Measurements from ENCODE around the gene ACTA2.

The ACTA2 gene

GRCh38 chr10:88971221-88972061 is 18.9 kb upstream of the ACTA2 start:
- DNase-seq (ENCODE audit: extremely low spot score), result no peak
- CTCF ChIA-PET, result interaction anchor here (1.0 to 6.4 kb wide), 4 partner anchors 11 to 246 kb away, joined by 3 to 50 read pairs (median 4); partner anchors contain the start of gene FAS
- TF ChIP-seq, protein P1, sequence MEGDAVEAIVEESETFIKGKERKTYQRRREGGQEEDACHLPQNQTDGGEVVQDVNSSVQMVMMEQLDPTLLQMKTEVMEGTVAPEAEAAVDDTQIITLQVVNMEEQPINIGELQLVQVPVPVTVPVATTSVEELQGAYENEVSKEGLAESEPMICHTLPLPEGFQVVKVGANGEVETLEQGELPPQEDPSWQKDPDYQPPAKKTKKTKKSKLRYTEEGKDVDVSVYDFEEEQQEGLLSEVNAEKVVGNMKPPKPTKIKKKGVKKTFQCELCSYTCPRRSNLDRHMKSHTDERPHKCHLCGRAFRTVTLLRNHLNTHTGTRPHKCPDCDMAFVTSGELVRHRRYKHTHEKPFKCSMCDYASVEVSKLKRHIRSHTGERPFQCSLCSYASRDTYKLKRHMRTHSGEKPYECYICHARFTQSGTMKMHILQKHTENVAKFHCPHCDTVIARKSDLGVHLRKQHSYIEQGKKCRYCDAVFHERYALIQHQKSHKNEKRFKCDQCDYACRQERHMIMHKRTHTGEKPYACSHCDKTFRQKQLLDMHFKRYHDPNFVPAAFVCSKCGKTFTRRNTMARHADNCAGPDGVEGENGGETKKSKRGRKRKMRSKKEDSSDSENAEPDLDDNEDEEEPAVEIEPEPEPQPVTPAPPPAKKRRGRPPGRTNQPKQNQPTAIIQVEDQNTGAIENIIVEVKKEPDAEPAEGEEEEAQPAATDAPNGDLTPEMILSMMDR (IDR thresholded peaks at IDR 0.05; ENCODE audit: control extremely low read depth, extremely low read depth, low read depth, missing control alignments), result no peak
- POLR2A ChIA-PET, result no interaction called here

DNA sequence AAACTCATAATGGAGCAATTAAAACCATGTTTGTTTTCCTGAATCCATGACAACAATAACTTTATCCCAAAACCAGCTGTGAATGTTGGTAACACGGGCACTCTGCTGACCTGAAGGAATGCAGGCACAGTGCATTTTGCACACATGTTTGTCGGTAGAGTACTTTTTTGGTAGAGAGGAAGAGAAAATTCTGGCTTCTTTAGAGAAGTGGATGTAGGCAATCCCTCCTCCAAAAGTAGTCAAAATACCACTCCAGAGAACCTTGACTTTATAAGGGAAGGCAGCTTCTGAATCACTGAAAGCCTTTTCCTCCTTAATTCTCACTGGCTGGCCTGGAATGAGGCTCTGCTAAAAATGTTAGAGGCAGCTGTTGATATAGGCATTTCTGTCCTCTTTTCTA is 15.8 kb upstream of the ACTA2 start:
- TF ChIP-seq, protein P1 (IDR thresholded peaks at IDR 0.05; ENCODE audit: control extremely low read depth, extremely low read depth, low read depth, missing control alignments), result no peak
- ChIA-PET CTCF (interaction anchor here (1.4 to 1.6 kb wide), 2 partner anchors 19 to 35 kb away, joined by 4 to 5 read pairs; no protein-coding TSS in a partner anchor), POLR2A (no interaction called here)
- DNase-seq (ENCODE audit: extremely low spot score), result no peak

GRCh38 chr10:88966797-88967196 is 14.2 kb upstream of the ACTA2 start:
- DNase-seq (ENCODE audit: extremely low spot score), result no peak
- CTCF ChIA-PET, result interaction anchor here (0.8 to 1.0 kb wide), 4 partner anchors 20 to 252 kb away, joined by 3 read pairs; no protein-coding TSS in a partner anchor
- TF ChIP-seq, protein P1 (IDR thresholded peaks at IDR 0.05; ENCODE audit: control extremely low read depth, extremely low read depth, low read depth, missing control alignments), result no peak
- POLR2A ChIA-PET, result no interaction called here

- TF ChIP-seq, protein P1 (IDR thresholded peaks at IDR 0.05; ENCODE audit: control extremely low read depth, extremely low read depth, low read depth, missing control alignments), result no peak
- ChIA-PET POLR2A (no interaction called here), CTCF (interaction anchor here (0.8 to 1.6 kb wide), 5 partner anchors 9 to 30 kb away, joined by 3 to 6 read pairs (median 4); no protein-coding TSS in a partner anchor)
- no peak for DNase-seq (ENCODE audit: extremely low spot score)
These were observed 12.4 kb upstream of the ACTA2 start for GRCh38 chr10:88964869-88965415.

DNA sequence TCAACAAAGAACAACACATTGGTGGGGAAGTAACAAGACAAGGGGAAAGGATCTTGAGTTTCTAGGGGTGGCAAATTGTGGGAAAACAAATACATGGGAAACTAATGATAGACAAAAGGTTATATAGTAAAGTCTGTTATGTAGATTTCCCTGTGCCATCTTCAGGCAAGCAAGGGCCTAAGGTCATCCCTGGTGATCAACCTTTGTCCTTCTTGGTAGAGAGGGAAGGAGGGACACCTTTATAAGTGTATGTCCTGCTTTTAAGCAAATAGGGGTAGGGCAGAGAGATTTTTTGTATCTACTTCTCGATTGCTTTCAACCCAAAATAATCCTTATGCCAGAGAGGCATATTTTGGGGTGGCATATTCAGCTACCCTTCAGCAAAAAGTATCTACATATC is 11.8 kb upstream of the ACTA2 start:
- DNase-seq (ENCODE audit: extremely low spot score), result no peak
- TF ChIP-seq, protein P1 (IDR thresholded peaks at IDR 0.05; ENCODE audit: control extremely low read depth, extremely low read depth, low read depth, missing control alignments), result no peak
- CTCF ChIA-PET, result interaction anchor here (0.8 to 1.6 kb wide), 6 partner anchors 10 to 31 kb away, joined by 3 to 6 read pairs (median 4); no protein-coding TSS in a partner anchor
- POLR2A ChIA-PET, result no interaction called here

- TF ChIP-seq, protein P1 (IDR thresholded peaks at IDR 0.05; ENCODE audit: control extremely low read depth, extremely low read depth, low read depth, missing control alignments), result no peak
- POLR2A ChIA-PET, result no interaction called here
- CTCF ChIA-PET, result interaction anchor here (0.8 to 1.5 kb wide), 4 partner anchors 28 to 255 kb away, joined by 3 to 4 read pairs (median 4); no protein-coding TSS in a partner anchor
- no peak for DNase-seq (ENCODE audit: extremely low spot score)
These were observed 10.7 kb upstream of the ACTA2 start for GRCh38 chr10:88963318-88963717.
